Neural cell (in vitro differentiated cells): ENCODE measurements around the gene DMBT1. TPM values are rescaled to one million over a fixed set of nuclear protein-coding genes. Genes with fewer than 3 reads are reported as not detected.

Source experiments
- H2AFZ ChIP-seq: fragments of 200-600, 300-800 bp; sonication (generic), shearing (Covaris generic); 2 replicates; pipeline ENCODE4 v1.6.0; 2014; ENCODE audit warnings: low read depth, mild to moderate bottlenecking, antibody characterized with exemption, low read length, moderate library complexity
- H3F3A ChIP-seq: fragments of 200-600 bp; shearing (Covaris generic); 2 replicates; pipeline ENCODE4 v1.6.1; 2016; ENCODE audit warnings: mild to moderate bottlenecking, moderate library complexity, mixed read lengths, antibody characterized with exemption, low read length; ENCODE audit not compliant: insufficient read depth, poor library complexity, severe bottlenecking
- H3K27ac ChIP-seq: fragments of 200-600, 300-800 bp; sonication (generic), shearing (Covaris generic); 2 replicates; pipeline ENCODE4 v1.5.1; 2014; ENCODE audit warnings: mild to moderate bottlenecking, low read length, moderate library complexity
- H3K27me3 ChIP-seq: fragments of 300-800, 200-600 bp; sonication (generic), shearing (Covaris generic); 2 replicates; pipeline ENCODE4 v1.6.0; 2014; ENCODE audit warnings: mild to moderate bottlenecking, low read depth, low read length, moderate library complexity; ENCODE audit not compliant: insufficient read depth
- H3K36me3 ChIP-seq: fragments of 300-800, 200-600 bp; sonication (generic), shearing (Covaris generic); 2 replicates; pipeline ENCODE4 v1.5.1; 2014; ENCODE audit warnings: mild to moderate bottlenecking, antibody characterized with exemption, low read length, moderate library complexity; ENCODE audit not compliant: insufficient read depth
- H3K4me2 ChIP-seq: fragments of 300-800, 200-600 bp; sonication (generic), shearing (Covaris generic); 2 replicates; pipeline ENCODE4 v1.6.0; 2014; ENCODE audit warnings: mild to moderate bottlenecking, low read length
- H3K4me3 ChIP-seq: fragments of 300-800, 200-600 bp; sonication (generic), shearing (Covaris generic); 2 replicates; pipeline ENCODE4 v1.5.1; 2014; ENCODE audit warnings: mild to moderate bottlenecking, low read length, moderate library complexity
- H3K79me2 ChIP-seq: fragments of 200-600 bp; shearing (Covaris generic); replicated peaks from 2 replicates; pipeline ENCODE4 v1.6.0; 2014; ENCODE audit warnings: mild to moderate bottlenecking, low read length, moderate library complexity; ENCODE audit not compliant: insufficient read depth
- H3K9ac ChIP-seq: fragments of 300-800, 200-600 bp; sonication (generic), shearing (Covaris generic); 2 replicates; pipeline ENCODE4 v1.6.1; 2016; ENCODE audit warnings: mild to moderate bottlenecking, low read length, mixed read lengths
- H3K9me2 ChIP-seq: fragments of 200-600 bp; shearing (Covaris generic); 2 replicates; pipeline ENCODE4 v1.6.1; 2016; ENCODE audit warnings: mild to moderate bottlenecking, low read length, mixed read lengths; ENCODE audit not compliant: insufficient read depth
- H3K9me3 ChIP-seq: fragments of 200-600, 300-800 bp; sonication (generic), shearing (Covaris generic); 2 replicates; pipeline ENCODE4 v1.6.1; 2016; ENCODE audit warnings: mild to moderate bottlenecking, mixed run types, low read length, moderate library complexity, mixed read lengths
- H4K20me1 ChIP-seq: fragments of 200-600 bp; shearing (Covaris generic); 2 replicates; pipeline ENCODE4 v1.6.1; 2016; ENCODE audit warnings: mild to moderate bottlenecking, mixed run types; ENCODE audit not compliant: insufficient read depth
- CTCF ChIP-seq: fragments of 450-650 bp; IDR thresholded peaks from 2 replicates; pipeline ENCODE4 v1.5.1; 2014; ENCODE audit warnings: antibody characterized with exemption, mild to moderate bottlenecking, moderate library complexity; ENCODE audit not compliant: poor library complexity, severe bottlenecking
- EP300 ChIP-seq: fragments of 450-650 bp; conservative IDR thresholded peaks from 2 replicates; pipeline ENCODE4 v1.6.1; 2014; ENCODE audit warnings: antibody characterized with exemption, mild to moderate bottlenecking, moderate library complexity; ENCODE audit not compliant: poor library complexity, severe bottlenecking
- EZH2 ChIP-seq: fragments of 200-600, 300-800 bp; shearing (Covaris generic), sonication (generic); IDR thresholded peaks from 2 replicates; pipeline ENCODE4 v1.6.1; 2014; ENCODE audit warnings: antibody characterized with exemption, low read length, borderline replicate concordance, mild to moderate bottlenecking; ENCODE audit not compliant: insufficient read depth, poor library complexity, severe bottlenecking
- MXI1 ChIP-seq: fragments of 450-650 bp; conservative IDR thresholded peaks from 2 replicates; pipeline ENCODE4 v1.6.1; 2014; ENCODE audit warnings: antibody characterized with exemption, mild to moderate bottlenecking; ENCODE audit not compliant: poor library complexity, severe bottlenecking
- POLR2AphosphoS5 ChIP-seq: IDR thresholded peaks from 2 replicates; pipeline ENCODE4 v1.6.1; 2012
- RAD21 ChIP-seq: fragments of 450-650 bp; conservative IDR thresholded peaks from 2 replicates; pipeline ENCODE4 v1.6.1; 2014; ENCODE audit warnings: antibody characterized with exemption, mild to moderate bottlenecking, moderate library complexity
- REST ChIP-seq: IDR thresholded peaks from 2 replicates; pipeline ENCODE4 v1.6.1; 2012; ENCODE audit warnings: borderline replicate concordance
- SMC3 ChIP-seq: fragments of 450-650 bp; conservative IDR thresholded peaks from 2 replicates; pipeline ENCODE4 v1.6.1; 2014; ENCODE audit warnings: antibody characterized with exemption, mild to moderate bottlenecking, moderate library complexity; ENCODE audit not compliant: poor library complexity
- TAF1 ChIP-seq: IDR thresholded peaks from 2 replicates; pipeline ENCODE4 v1.6.1; 2012; ENCODE audit warnings: low read depth
- polyA plus RNA-seq: library from polyadenylated mRNA; depleted of rRNA; stranded (reverse); fragments of >200 nt; gene quantifications from 2 replicates; pipeline ENCODE4 v1.2.3, GENCODE V29; 2014

Gene DMBT1
- polyA plus RNA-seq, 1 donor from 2014 or later, result not detected

GRCh38 chr10:122537545-122537944 is 23.0 kb upstream of the DMBT1 start:
- no peaks in the 10 kb centered on the region for H3K79me2 ChIP-seq
- no peak for TF ChIP-seq EP300
- no peak for TF ChIP-seq RAD21
- no peak for TF ChIP-seq POLR2AphosphoS5
- no peak for TF ChIP-seq SMC3
- TF ChIP-seq TAF1, result no peak
- TF ChIP-seq EZH2, result no peak
- TF ChIP-seq MXI1, result no peak
- TF ChIP-seq REST, result no peak
- TF ChIP-seq CTCF, result no peak
- H3K9me3 ChIP-seq, result no peaks in the 10 kb centered on the region
- no peak overlapping the region for H3K9ac ChIP-seq
- H3K27ac ChIP-seq, result no peak overlapping the region
- no peaks in the 10 kb centered on the region for H3K36me3 ChIP-seq
- H3K4me3 ChIP-seq, result no peak overlapping the region
- no peaks in the 10 kb centered on the region for H3K27me3 ChIP-seq
- H4K20me1 ChIP-seq, result no peaks in the 10 kb centered on the region
- no peak overlapping the region for H2AFZ ChIP-seq
- no peaks in the 10 kb centered on the region for H3K9me2 ChIP-seq
- H3K4me2 ChIP-seq, result no peak overlapping the region
- no peaks in the 10 kb centered on the region for H3F3A ChIP-seq

GRCh38 chr10:122541541-122542002 is 19.0 kb upstream of the DMBT1 start:
- Histone ChIP-seq H3F3A (no peaks in the 10 kb centered on the region), H2AFZ (no peak overlapping the region), H3K27me3 (no peaks in the 10 kb centered on the region), H3K9me2 (no peaks in the 10 kb centered on the region), H3K27ac (no peak overlapping the region), H3K9me3 (no peaks in the 10 kb centered on the region), H3K79me2 (no peaks in the 10 kb centered on the region), H3K4me3 (no peak overlapping the region), H3K36me3 (no peaks in the 10 kb centered on the region), H3K9ac (no peak overlapping the region), H3K4me2 (no peak overlapping the region), H4K20me1 (no peaks in the 10 kb centered on the region)
- TF ChIP-seq TAF1 (no peak), RAD21 (no peak), EZH2 (no peak), MXI1 (no peak), SMC3 (no peak), REST (no peak), EP300 (no peak), CTCF (no peak), POLR2AphosphoS5 (no peak)
